Mesenchymal stem cell (in vitro differentiated cells and primary cell): Measurements from ENCODE around the gene GRM5.

ENCODE experiments used
- DNase-seq: peaks from one replicate; pipeline ENCODE4 v3.0.0-alpha.2; 2013
- H2AFZ ChIP-seq: one replicate; pipeline ENCODE4 v1.6.1; 2013; ENCODE audit warnings: low read depth, mild to moderate bottlenecking, control low read depth, inconsistent platforms, low read length, moderate library complexity
- H2AK5ac ChIP-seq: 2 replicates; pipeline ENCODE4 v1.6.1; 2013; ENCODE audit warnings: low read length, moderate library complexity, mild to moderate bottlenecking, inconsistent platforms; ENCODE audit not compliant: severe bottlenecking
- H2BK120ac ChIP-seq: one replicate; pipeline ENCODE4 v1.6.1; 2013; ENCODE audit warnings: low read depth, mild to moderate bottlenecking, inconsistent platforms, low read length, moderate library complexity
- H2BK12ac ChIP-seq, 2 experiments: one replicate each; pipeline ENCODE4 v1.6.1; 2013; ENCODE audit warnings: inconsistent platforms in 2 of 2, low read length in 2 of 2, mild to moderate bottlenecking in 2 of 2, moderate library complexity in 2 of 2, control low read depth in 1 of 2
- H2BK15ac ChIP-seq: one replicate; pipeline ENCODE4 v1.6.1; 2013; ENCODE audit warnings: mild to moderate bottlenecking, low read depth, inconsistent platforms; ENCODE audit not compliant: poor library complexity, severe bottlenecking
- H2BK5ac ChIP-seq: 2 replicates; pipeline ENCODE4 v1.6.1; 2013; ENCODE audit warnings: low read depth, mild to moderate bottlenecking, low read length, control low read depth, inconsistent platforms; ENCODE audit not compliant: poor library complexity, severe bottlenecking
- H3K14ac ChIP-seq, 2 experiments: one replicate each; pipeline ENCODE4 v1.6.1; 2013; ENCODE audit warnings: inconsistent platforms in 2 of 2, low read length in 2 of 2, control low read depth in 1 of 2, mild to moderate bottlenecking in 1 of 2, moderate library complexity in 1 of 2
- H3K18ac ChIP-seq, 2 experiments: one replicate each; pipeline ENCODE4 v1.6.1; 2013; ENCODE audit warnings: inconsistent platforms in 2 of 2, low read length in 2 of 2, control low read depth in 1 of 2, low read depth in 1 of 2, mild to moderate bottlenecking in 1 of 2
- H3K23ac ChIP-seq, 2 experiments: one replicate each; pipeline ENCODE4 v1.6.1; 2013; ENCODE audit warnings: inconsistent platforms in 2 of 2, low read length in 2 of 2, mild to moderate bottlenecking in 2 of 2, moderate library complexity in 2 of 2, control low read depth in 1 of 2
- H3K27ac ChIP-seq: 2 replicates; pipeline ENCODE4 v1.5.1; 2013; ENCODE audit warnings: mild to moderate bottlenecking, moderate library complexity, low read length, control low read depth, inconsistent platforms; ENCODE audit not compliant: poor library complexity, severe bottlenecking
- H3K27me3 ChIP-seq, 2 experiments: 2 replicates each; pipeline versions ENCODE4 v1.6.1 to v1.7.0; 2013; ENCODE audit warnings: low read length in 2 of 2, mild to moderate bottlenecking in 2 of 2, moderate library complexity in 2 of 2, control low read depth in 1 of 2, inconsistent platforms in 1 of 2; ENCODE audit not compliant: control insufficient read depth in 1 of 2, insufficient read depth in 1 of 2
- H3K36me3 ChIP-seq, 2 experiments: 2 replicates each; pipeline versions ENCODE4 v1.6.1 to v1.7.0; 2013; ENCODE audit warnings: low read length in 2 of 2, control low read depth in 1 of 2, inconsistent platforms in 1 of 2, low read depth in 1 of 2, mild to moderate bottlenecking in 1 of 2; ENCODE audit not compliant: insufficient read depth in 2 of 2, control insufficient read depth in 1 of 2
- H3K4ac ChIP-seq, 2 experiments: one replicate each; pipeline ENCODE4 v1.6.1; 2013; ENCODE audit warnings: inconsistent platforms in 2 of 2, low read length in 2 of 2, mild to moderate bottlenecking in 2 of 2, moderate library complexity in 2 of 2, control low read depth in 1 of 2, low read depth in 1 of 2
- H3K4me1 ChIP-seq: 2 replicates; pipeline ENCODE4 v1.6.1; 2013; ENCODE audit warnings: low read depth, low read length, control low read depth; ENCODE audit not compliant: control insufficient read depth, insufficient read depth
- H3K4me2 ChIP-seq: 2 replicates; pipeline ENCODE4 v1.6.1; 2013; ENCODE audit warnings: low read length, mild to moderate bottlenecking, inconsistent platforms; ENCODE audit not compliant: poor library complexity, severe bottlenecking
- H3K4me3 ChIP-seq, 2 experiments: 2 replicates each; pipeline versions ENCODE4 v1.5.1 to v1.7.0; 2013; ENCODE audit warnings: low read length in 2 of 2, mild to moderate bottlenecking in 2 of 2, control low read depth in 1 of 2, low read depth in 1 of 2; ENCODE audit not compliant: insufficient read depth in 1 of 2
- H3K79me1 ChIP-seq: replicated peaks from 2 replicates; pipeline ENCODE4 v1.6.1; 2013; ENCODE audit warnings: mild to moderate bottlenecking, control low read depth, low read length, inconsistent platforms; ENCODE audit not compliant: poor library complexity, severe bottlenecking
- H3K9ac ChIP-seq: 2 replicates; pipeline ENCODE4 v1.7.0; 2013; ENCODE audit warnings: mild to moderate bottlenecking, low read length, moderate library complexity
- H3K9me3 ChIP-seq: 2 replicates; pipeline ENCODE4 v1.7.0; 2013; ENCODE audit warnings: mild to moderate bottlenecking, low read length; ENCODE audit not compliant: control insufficient read depth
- H4K8ac ChIP-seq: one replicate; pipeline ENCODE4 v1.6.1; 2013; ENCODE audit warnings: inconsistent platforms, mild to moderate bottlenecking, low read length, moderate library complexity
- H4K91ac ChIP-seq: one replicate; pipeline ENCODE4 v1.6.1; 2013; ENCODE audit warnings: mild to moderate bottlenecking, low read length, inconsistent platforms
- WGBS: methylation state at CpG from one replicate; pipeline ENCODE4 v1.1.7; 2013; ENCODE audit warnings: mixed read lengths; 5-methylcytosine and 5-hydroxymethylcytosine counted together

GRM5 gene

DNA sequence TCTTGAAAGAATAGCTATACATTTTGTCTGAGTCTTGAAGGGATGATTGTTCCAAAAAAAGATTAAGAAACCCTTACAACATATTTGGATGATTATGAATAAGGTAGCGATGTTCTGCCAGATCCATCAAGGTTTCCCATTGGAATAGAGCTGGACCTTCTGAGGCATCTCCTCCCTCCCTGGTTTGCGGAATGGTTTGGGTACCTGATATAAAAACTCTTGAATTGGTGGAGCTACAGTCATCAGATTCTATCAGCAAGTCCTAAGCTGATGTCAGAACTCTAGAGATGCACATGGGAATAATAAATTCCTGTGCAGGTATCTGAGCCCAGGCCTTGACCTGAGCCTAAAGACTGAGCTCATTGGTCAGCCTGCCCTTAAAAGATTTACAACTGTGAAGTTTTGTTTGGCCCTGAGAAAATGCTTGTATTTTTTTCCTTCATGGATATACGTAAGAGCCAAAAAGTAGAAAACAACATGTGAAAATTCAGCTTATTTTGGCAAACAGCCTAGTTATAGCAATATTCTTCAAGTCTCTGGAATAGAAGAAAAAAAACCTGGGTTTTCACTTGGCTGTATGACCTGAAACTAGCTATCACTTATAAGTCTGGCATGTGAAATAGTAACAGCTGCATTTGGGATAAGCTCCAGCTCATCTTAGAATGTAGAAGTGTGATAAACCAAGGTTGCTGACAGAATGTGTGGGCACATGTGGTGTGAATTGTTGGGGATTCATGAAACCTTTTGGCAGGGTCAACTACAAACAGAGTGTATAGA, 462.5 kb downstream of the GRM5 start:
- H4K91ac ChIP-seq: no peak overlapping the region
- no peak overlapping the region for H3K9ac ChIP-seq
- no peak overlapping the region for H3K4me2 ChIP-seq
- no peak overlapping the region for H4K8ac ChIP-seq
- H3K23ac ChIP-seq: no peak overlapping the region
- no peak overlapping the region for H2AK5ac ChIP-seq
- H2BK5ac ChIP-seq: no peak overlapping the region
- H2BK12ac ChIP-seq: no peak overlapping the region
- H2BK120ac ChIP-seq: no peak overlapping the region
- no peaks in the 10 kb centered on the region for H3K36me3 ChIP-seq
- H3K27ac ChIP-seq: no peak overlapping the region
- peak overlapping the region in 1 of 2 experiments; percentile 17 for H3K4me3 ChIP-seq
- H3K27me3 ChIP-seq: no peaks in the 10 kb centered on the region
- no peak overlapping the region for H3K14ac ChIP-seq
- H3K18ac ChIP-seq: no peak overlapping the region
- no peaks in the 10 kb centered on the region for H3K9me3 ChIP-seq
- H2AFZ ChIP-seq: no peak overlapping the region
- no peak for DNase-seq
- H3K4ac ChIP-seq: no peak overlapping the region
- H3K4me1 ChIP-seq: no peaks in the 10 kb centered on the region
- no peaks in the 10 kb centered on the region for H3K79me1 ChIP-seq
- no peak overlapping the region for H2BK15ac ChIP-seq
- 98% methylated on average over 3 of the region's 3 CpGs for WGBS

DNA sequence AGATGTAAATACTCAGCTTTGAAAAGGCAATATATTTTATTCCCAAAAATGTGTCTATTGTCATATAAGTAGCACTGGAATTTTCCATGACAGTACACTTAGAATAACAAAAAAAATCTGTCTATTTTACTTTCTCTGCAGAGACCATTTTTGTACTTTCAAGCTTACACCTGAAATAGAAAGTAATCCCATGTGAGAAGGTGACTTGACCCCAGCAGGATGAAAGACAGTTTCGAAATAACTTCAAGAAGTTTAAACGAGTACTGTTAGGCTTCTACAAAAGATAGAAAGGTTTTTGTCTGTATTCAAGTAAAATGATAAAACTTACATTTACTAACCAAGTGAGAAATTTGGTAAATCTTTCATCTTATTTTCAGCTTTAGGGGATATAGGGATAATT, 468.4 kb downstream of the GRM5 start:
- Histone ChIP-seq H2AFZ (no peak overlapping the region), H3K14ac (no peak overlapping the region), H2BK120ac (no peak overlapping the region), H3K36me3 (no peaks in the 10 kb centered on the region), H3K4me2 (no peak overlapping the region), H3K4me1 (no peaks in the 10 kb centered on the region), H3K9ac (no peak overlapping the region), H3K27me3 (no peaks in the 10 kb centered on the region), H3K4me3 (no peak overlapping the region), H3K79me1 (no peaks in the 10 kb centered on the region), H3K4ac (no peak overlapping the region), H3K23ac (no peak overlapping the region), H2BK12ac (no peak overlapping the region), H3K9me3 (no peaks in the 10 kb centered on the region), H2BK5ac (no peak overlapping the region), H3K18ac (no peak overlapping the region), H2AK5ac (no peak overlapping the region), H3K27ac (no peak overlapping the region), H4K8ac (no peak overlapping the region), H4K91ac (no peak overlapping the region), H2BK15ac (no peak overlapping the region)
- no CpG with 5 or more reads among the region's 2 CpGs for WGBS
- no peak for DNase-seq

DNA sequence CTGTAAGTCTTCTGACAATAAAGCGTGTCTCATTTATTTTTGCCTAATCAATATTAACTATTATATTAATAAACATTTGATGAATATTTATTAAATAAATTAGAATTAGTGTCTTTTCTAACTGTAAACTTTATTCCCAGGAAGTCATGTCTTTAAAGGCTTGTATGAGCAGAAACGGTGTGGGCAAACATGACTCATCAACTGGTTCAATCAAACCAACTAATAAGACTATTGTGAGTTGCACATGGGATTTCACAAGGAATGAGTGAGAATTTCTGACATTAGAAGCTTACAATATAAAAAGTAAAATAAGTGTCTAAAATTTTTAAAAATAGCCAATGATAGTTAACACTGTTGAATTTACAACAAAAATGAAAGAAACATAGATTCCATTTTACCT, 469.0 kb downstream of the GRM5 start:
- Histone ChIP-seq H3K27ac (no peak overlapping the region), H2BK5ac (no peak overlapping the region), H3K4me2 (no peak overlapping the region), H3K79me1 (no peaks in the 10 kb centered on the region), H3K14ac (no peak overlapping the region), H3K9ac (no peak overlapping the region), H3K4ac (no peak overlapping the region), H2BK15ac (no peak overlapping the region), H4K8ac (no peak overlapping the region), H2AK5ac (no peak overlapping the region), H3K18ac (no peak overlapping the region), H3K23ac (no peak overlapping the region), H3K36me3 (no peaks in the 10 kb centered on the region), H3K27me3 (no peaks in the 10 kb centered on the region), H2BK12ac (no peak overlapping the region), H2AFZ (no peak overlapping the region), H3K4me3 (no peak overlapping the region), H3K4me1 (no peaks in the 10 kb centered on the region), H4K91ac (no peak overlapping the region), H3K9me3 (no peaks in the 10 kb centered on the region), H2BK120ac (no peak overlapping the region)
- no CpG with 5 or more reads among the region's 2 CpGs for WGBS
- no peak for DNase-seq

GRCh38 chr11:88594274-88594950, 471.4 kb downstream of the GRM5 start:
- WGBS: 97% methylated on average over 1 of the region's 2 CpGs
- H3K4ac ChIP-seq: no peak overlapping the region
- H4K91ac ChIP-seq: no peak overlapping the region
- no peak overlapping the region for H3K18ac ChIP-seq
- no peaks in the 10 kb centered on the region for H3K36me3 ChIP-seq
- no peaks in the 10 kb centered on the region for H3K27me3 ChIP-seq
- H2AK5ac ChIP-seq: no peak overlapping the region
- H3K9me3 ChIP-seq: no peaks in the 10 kb centered on the region
- no peak overlapping the region for H3K4me2 ChIP-seq
- no peaks in the 10 kb centered on the region for H3K79me1 ChIP-seq
- no peak overlapping the region for H2BK15ac ChIP-seq
- H2BK5ac ChIP-seq: no peak overlapping the region
- no peak overlapping the region for H2AFZ ChIP-seq
- H2BK120ac ChIP-seq: no peak overlapping the region
- no peak overlapping the region for H3K4me3 ChIP-seq
- H3K23ac ChIP-seq: no peak overlapping the region
- no peak overlapping the region for H2BK12ac ChIP-seq
- H4K8ac ChIP-seq: no peak overlapping the region
- no peak overlapping the region for H3K27ac ChIP-seq
- no peaks in the 10 kb centered on the region for H3K4me1 ChIP-seq
- DNase-seq: no peak
- no peak overlapping the region for H3K9ac ChIP-seq
- H3K14ac ChIP-seq: no peak overlapping the region
